BJ (cell line): ENCODE data around the gene RIBC2. TPM values are rescaled to one million over a fixed set of nuclear protein-coding genes. Genes with fewer than 3 reads are reported as not detected.

Source experiments
- CTCF ChIA-PET: fragments of 350-600 bp; formaldehyde crosslinking; extraction: SDS; loops from one replicate; lab custom pipeline; 2021; ENCODE audit warnings: antibody characterized with exemption, inconsistent platforms; lab: Yijun Ruan, JAX
- POLR2A ChIA-PET: fragments of 300-600 bp; sonication (Branson Sonifier 250); formaldehyde crosslinking; extraction: SDS; loops from one replicate; lab custom pipeline; 2021; ENCODE audit warnings: antibody characterized with exemption; lab: Charles Lee
- DNase-seq: peaks from one replicate; pipeline ENCODE4 v3.0.0-alpha.2; 2011; ENCODE audit warnings: low read depth
- H3K27me3 ChIP-seq: 2 replicates; pipeline ENCODE4 v1.6.0; 2011; ENCODE audit warnings: low read length; ENCODE audit not compliant: control insufficient read depth, insufficient read depth
- H3K36me3 ChIP-seq: 2 replicates; pipeline ENCODE4 v1.5.1; 2011; ENCODE audit warnings: low read length; ENCODE audit not compliant: control insufficient read depth, insufficient read depth
- H3K4me3 ChIP-seq: 2 replicates; pipeline ENCODE4 v1.5.1; 2011; ENCODE audit warnings: low read depth, mild to moderate bottlenecking, control low read depth, low read length
- CTCF ChIP-seq: IDR thresholded peaks from 2 replicates; pipeline ENCODE4 v1.5.1; 2011; ENCODE audit warnings: low read depth, mild to moderate bottlenecking, control low read depth, inconsistent platforms, low read length, moderate library complexity; ENCODE audit not compliant: insufficient read depth
- polyA plus RNA-seq: library from polyadenylated mRNA; depleted of rRNA; stranded (reverse); fragments of >200 nt; gene quantifications from 2 replicates; pipeline ENCODE4 v1.2.3, GENCODE V29; 2011

Gene RIBC2
- polyA plus RNA-seq, 1 experiment: 0.58 TPM

GRCh38 chr22:45381348-45381747, 32.1 kb upstream of the RIBC2 start:
- Histone ChIP-seq H3K4me3 (no peak overlapping the region), H3K36me3 (no peaks in the 10 kb centered on the region), H3K27me3 (no peaks in the 10 kb centered on the region)
- ChIA-PET POLR2A (no interaction called here), CTCF (no interaction called here)
- TF ChIP-seq CTCF: no peak
- no peak for DNase-seq

- Histone ChIP-seq H3K4me3 (no peak overlapping the region), H3K36me3 (no peaks in the 10 kb centered on the region), H3K27me3 (peaks cover 3% of the 10 kb centered on the region; the same call in 1 of the 2 replicates)
- TF ChIP-seq CTCF: no peak
- DNase-seq: no peak
- POLR2A ChIA-PET: no interaction called here
- CTCF ChIA-PET: interaction anchor here (0.7 to 1.2 kb wide), 4 partner anchors 9 to 287 kb away, joined by 3 to 6 read pairs (median 3); no protein-coding TSS in a partner anchor
Observed at GRCh38 chr22:45389546-45389945, 23.9 kb upstream of the RIBC2 start.

GRCh38 chr22:45397806-45398205, 15.7 kb upstream of the RIBC2 start:
- ChIA-PET CTCF (interaction anchor here (1.0 kb wide), 1 partner anchor 9 kb away, joined by 3 read pairs; no protein-coding TSS in a partner anchor), POLR2A (no interaction called here)

GRCh38 chr22:45398214-45398613, 15.3 kb upstream of the RIBC2 start:
- CTCF ChIA-PET: interaction anchor here (1.0 kb wide), 1 partner anchor 9 kb away, joined by 3 read pairs; no protein-coding TSS in a partner anchor
- Histone ChIP-seq H3K27me3 (peaks cover 9% of the 10 kb centered on the region), H3K4me3 (no peak overlapping the region), H3K36me3 (no peaks in the 10 kb centered on the region)
- POLR2A ChIA-PET: no interaction called here
- TF ChIP-seq CTCF: no peak
- DNase-seq: no peak

More at GRCh38 chr22:45397806-45398205, 15.7 kb upstream of the RIBC2 start:
- TF ChIP-seq CTCF: 0 out of 2 replicates have a peak, but pooled peaks have one; percentile 6
- Histone ChIP-seq H3K27me3 (peaks cover 10% of the 10 kb centered on the region), H3K4me3 (no peak overlapping the region), H3K36me3 (no peaks in the 10 kb centered on the region)
- no peak for DNase-seq

GRCh38 chr22:45399712-45400445, 13.6 kb upstream of the RIBC2 start:
- no peak for DNase-seq
- Histone ChIP-seq H3K36me3 (no peaks in the 10 kb centered on the region), H3K27me3 (peaks cover 9% of the 10 kb centered on the region), H3K4me3 (no peak overlapping the region)
- TF ChIP-seq CTCF: no peak
- POLR2A ChIA-PET: no interaction called here
- CTCF ChIA-PET: no interaction called here
